ENCODE results near the gene HSDL2.
"Not testable (repeated sequence)": the region's sequence is repeated elsewhere in the genome, so short reads cannot be mapped to it uniquely, and the experiment has no call there.

HSDL2 gene

GRCh38 chr9:112505086-112505485 lies 125.2 kb downstream of the HSDL2 start:
- no peaks in the 10 kb centered on the region for H3K27me3 ChIP-seq (replicated peaks; ENCODE audit: control insufficient read depth, insufficient read depth, low read length, poor library complexity, severe bottlenecking)
- H3K4me1 ChIP-seq (ENCODE audit: control insufficient read depth, insufficient read depth, low read length, poor library complexity, severe bottlenecking): no peaks in the 10 kb centered on the region
- no peaks in the 10 kb centered on the region for H3K9me3 ChIP-seq (ENCODE audit: control insufficient read depth, low read length)
- H3K27ac ChIP-seq (ENCODE audit: insufficient read depth, low read length, poor library complexity, severe bottlenecking): no peak overlapping the region
- H3K36me3 ChIP-seq (ENCODE audit: control insufficient read depth, insufficient read depth, low read length): no peaks in the 10 kb centered on the region
- no peak for DNase-seq
- H3K4me3 ChIP-seq (ENCODE audit: insufficient read depth, low read depth, low read length, poor library complexity, severe bottlenecking): no peak overlapping the region

GRCh38 chr9:112505607-112506006 lies 125.7 kb downstream of the HSDL2 start:
- DNase-seq: no peak
- no peaks in the 10 kb centered on the region for H3K4me1 ChIP-seq (ENCODE audit: control insufficient read depth, insufficient read depth, low read length, poor library complexity, severe bottlenecking)
- no peak overlapping the region for H3K27ac ChIP-seq (ENCODE audit: insufficient read depth, low read length, poor library complexity, severe bottlenecking)
- H3K27me3 ChIP-seq (replicated peaks; ENCODE audit: control insufficient read depth, insufficient read depth, low read length, poor library complexity, severe bottlenecking): no peaks in the 10 kb centered on the region
- no peaks in the 10 kb centered on the region for H3K9me3 ChIP-seq (ENCODE audit: control insufficient read depth, low read length)
- H3K36me3 ChIP-seq (ENCODE audit: control insufficient read depth, insufficient read depth, low read length): no peaks in the 10 kb centered on the region
- no peak overlapping the region for H3K4me3 ChIP-seq (ENCODE audit: insufficient read depth, low read depth, low read length, poor library complexity, severe bottlenecking)

- Histone ChIP-seq H3K9me3 (ENCODE audit: control insufficient read depth, low read length) (no peaks in the 10 kb centered on the region), H3K27ac (ENCODE audit: insufficient read depth, low read length, poor library complexity, severe bottlenecking) (no peak overlapping the region), H3K27me3 (replicated peaks; ENCODE audit: control insufficient read depth, insufficient read depth, low read length, poor library complexity, severe bottlenecking) (no peaks in the 10 kb centered on the region), H3K4me3 (ENCODE audit: insufficient read depth, low read depth, low read length, poor library complexity, severe bottlenecking) (no peak overlapping the region), H3K36me3 (ENCODE audit: control insufficient read depth, insufficient read depth, low read length) (no peaks in the 10 kb centered on the region), H3K4me1 (ENCODE audit: control insufficient read depth, insufficient read depth, low read length, poor library complexity, severe bottlenecking) (no peaks in the 10 kb centered on the region)
- no peak for DNase-seq
These were observed 126.7 kb downstream of the HSDL2 start for GRCh38 chr9:112506571-112506970.

GRCh38 chr9:112507001-112507680 lies 127.2 kb downstream of the HSDL2 start:
- H3K4me3 ChIP-seq (ENCODE audit: insufficient read depth, low read depth, low read length, poor library complexity, severe bottlenecking): no peak overlapping the region
- no peaks in the 10 kb centered on the region for H3K9me3 ChIP-seq (ENCODE audit: control insufficient read depth, low read length)
- DNase-seq: no peak
- no peaks in the 10 kb centered on the region for H3K4me1 ChIP-seq (ENCODE audit: control insufficient read depth, insufficient read depth, low read length, poor library complexity, severe bottlenecking)
- H3K27me3 ChIP-seq (replicated peaks; ENCODE audit: control insufficient read depth, insufficient read depth, low read length, poor library complexity, severe bottlenecking): no peaks in the 10 kb centered on the region
- H3K36me3 ChIP-seq (ENCODE audit: control insufficient read depth, insufficient read depth, low read length): no peaks in the 10 kb centered on the region
- H3K27ac ChIP-seq (ENCODE audit: insufficient read depth, low read length, poor library complexity, severe bottlenecking): no peak overlapping the region

GRCh38 chr9:112508377-112508776 lies 128.5 kb downstream of the HSDL2 start:
- Histone ChIP-seq H3K4me3 (ENCODE audit: insufficient read depth, low read depth, low read length, poor library complexity, severe bottlenecking) (no peak overlapping the region), H3K36me3 (ENCODE audit: control insufficient read depth, insufficient read depth, low read length) (no peaks in the 10 kb centered on the region), H3K27ac (ENCODE audit: insufficient read depth, low read length, poor library complexity, severe bottlenecking) (no peak overlapping the region), H3K4me1 (ENCODE audit: control insufficient read depth, insufficient read depth, low read length, poor library complexity, severe bottlenecking) (no peaks in the 10 kb centered on the region), H3K9me3 (ENCODE audit: control insufficient read depth, low read length) (no peaks in the 10 kb centered on the region), H3K27me3 (replicated peaks; ENCODE audit: control insufficient read depth, insufficient read depth, low read length, poor library complexity, severe bottlenecking) (no peaks in the 10 kb centered on the region)
- DNase-seq: no peak

- H3K36me3 ChIP-seq (ENCODE audit: control insufficient read depth, insufficient read depth, low read length); H3K27ac ChIP-seq (ENCODE audit: insufficient read depth, low read length, poor library complexity, severe bottlenecking); H3K4me3 ChIP-seq (ENCODE audit: insufficient read depth, low read depth, low read length, poor library complexity, severe bottlenecking); H3K4me1 ChIP-seq (ENCODE audit: control insufficient read depth, insufficient read depth, low read length, poor library complexity, severe bottlenecking); H3K27me3 ChIP-seq (replicated peaks; ENCODE audit: control insufficient read depth, insufficient read depth, low read length, poor library complexity, severe bottlenecking); H3K9me3 ChIP-seq (ENCODE audit: control insufficient read depth, low read length); DNase-seq: not testable (repeated sequence)
These were observed 132.5 kb downstream of the HSDL2 start for GRCh38 chr9:112512377-112512776.

GRCh38 chr9:112516769-112517168 lies 136.9 kb downstream of the HSDL2 start:
- H3K36me3 ChIP-seq (ENCODE audit: control insufficient read depth, insufficient read depth, low read length): no peaks in the 10 kb centered on the region

GRCh38 chr9:112520069-112520468 lies 140.2 kb downstream of the HSDL2 start:
- Histone ChIP-seq H3K4me1 (ENCODE audit: control insufficient read depth, insufficient read depth, low read length, poor library complexity, severe bottlenecking) (no peaks in the 10 kb centered on the region), H3K27me3 (replicated peaks; ENCODE audit: control insufficient read depth, insufficient read depth, low read length, poor library complexity, severe bottlenecking) (no peaks in the 10 kb centered on the region), H3K36me3 (ENCODE audit: control insufficient read depth, insufficient read depth, low read length) (no peaks in the 10 kb centered on the region), H3K27ac (ENCODE audit: insufficient read depth, low read length, poor library complexity, severe bottlenecking) (no peak overlapping the region), H3K9me3 (ENCODE audit: control insufficient read depth, low read length) (no peaks in the 10 kb centered on the region), H3K4me3 (ENCODE audit: insufficient read depth, low read depth, low read length, poor library complexity, severe bottlenecking) (no peak overlapping the region)
- no peak for DNase-seq

More at GRCh38 chr9:112516769-112517168, 136.9 kb downstream of the HSDL2 start:
- no peak for DNase-seq
- H3K9me3 ChIP-seq (ENCODE audit: control insufficient read depth, low read length): no peaks in the 10 kb centered on the region
- H3K4me1 ChIP-seq (ENCODE audit: control insufficient read depth, insufficient read depth, low read length, poor library complexity, severe bottlenecking): no peaks in the 10 kb centered on the region
- H3K4me3 ChIP-seq (ENCODE audit: insufficient read depth, low read depth, low read length, poor library complexity, severe bottlenecking): no peak overlapping the region
- H3K27me3 ChIP-seq (replicated peaks; ENCODE audit: control insufficient read depth, insufficient read depth, low read length, poor library complexity, severe bottlenecking): no peaks in the 10 kb centered on the region
- H3K27ac ChIP-seq (ENCODE audit: insufficient read depth, low read length, poor library complexity, severe bottlenecking): no peak overlapping the region

- no peaks in the 10 kb centered on the region for H3K9me3 ChIP-seq (ENCODE audit: control insufficient read depth, low read length)
- H3K27ac ChIP-seq (ENCODE audit: insufficient read depth, low read length, poor library complexity, severe bottlenecking): no peak overlapping the region
- DNase-seq: no peak
- H3K27me3 ChIP-seq (replicated peaks; ENCODE audit: control insufficient read depth, insufficient read depth, low read length, poor library complexity, severe bottlenecking): no peaks in the 10 kb centered on the region
- H3K4me3 ChIP-seq (ENCODE audit: insufficient read depth, low read depth, low read length, poor library complexity, severe bottlenecking): no peak overlapping the region
- no peaks in the 10 kb centered on the region for H3K4me1 ChIP-seq (ENCODE audit: control insufficient read depth, insufficient read depth, low read length, poor library complexity, severe bottlenecking)
- H3K36me3 ChIP-seq (ENCODE audit: control insufficient read depth, insufficient read depth, low read length): no peaks in the 10 kb centered on the region
These were observed 140.7 kb downstream of the HSDL2 start for GRCh38 chr9:112520656-112521055.
